Left lung (tissue), 10 donors: ENCODE results near the gene C17orf67. TPM values are rescaled to one million over a fixed set of nuclear protein-coding genes. Genes with fewer than 3 reads are reported as not detected.

Experiments
- ATAC-seq: fragments of 200-7000 bp; cut with Tn5 transposase; one replicate; pipeline ENCODE4 v1.9.1; 2020; ENCODE audit warnings: moderate library complexity
- DNase-seq, 4 donors: peaks; one replicate each; pipeline ENCODE4 v3.0.0-alpha.2; 2013 to 2020
- H3K27ac ChIP-seq, 2 donors: fragments of 200-600 bp; sonication (generic) in 1 of 2; one replicate each; pipeline versions ENCODE4 v1.5.0 to v1.8.0; 2020 to 2021
- H3K27me3 ChIP-seq, 2 donors: fragments of 200-600 bp; sonication (generic) in 1 of 2; one replicate each; pipeline versions ENCODE4 v1.5.0 to v1.8.0; 2020 to 2021
- H3K36me3 ChIP-seq, 2 donors: fragments of 200-600 bp; sonication (generic) in 1 of 2; one replicate each; pipeline versions ENCODE4 v1.5.0 to v1.8.0; 2020 to 2021
- H3K4me1 ChIP-seq, 2 donors: fragments of 200-600 bp; one replicate each; pipeline ENCODE4 v1.8.0; 2021
- H3K4me3 ChIP-seq, 2 donors: fragments of 200-600 bp; sonication (generic) in 1 of 2; one replicate each; pipeline versions ENCODE4 v1.5.0 to v1.8.0; 2020 to 2021; ENCODE audit warnings: mild to moderate bottlenecking in 1 of 2
- H3K9me3 ChIP-seq, 2 donors: fragments of 200-600 bp; sonication (generic) in 1 of 2; one replicate each; pipeline versions ENCODE4 v1.5.0 to v1.8.0; 2020 to 2021
- intact Hi-C, 2 donors: fragments of 100-400 bp; cut with DNase I; formaldehyde crosslinking; loops; one replicate each; pipeline versions ENCODE4 v1.11.2 to v1.14.2; 2022
- polyA plus RNA-seq, 6 donors: library from polyadenylated mRNA; unstranded; fragments of 120-200 nt; gene quantifications; one replicate each; pipeline ENCODE4 v1.2.1, GENCODE V29; 2013; ENCODE audit not compliant: insufficient read length in 6 of 6
- total RNA-seq, 2 donors: library from RNA; stranded (reverse); fragmentation: NEBNext Ultra II Directional; extraction: Animal tissue kit (Norgen Biotek cat#: 25700); gene quantifications; one replicate each; pipeline ENCODE4 v1.2.1, GENCODE V29; 2021
- TF ChIP-seq, protein P1 (sequence below), 2 donors: fragments of 200-600 bp; sonication (generic) in 1 of 2; IDR thresholded peaks; one replicate each; pipeline versions ENCODE4 v1.5.0 to v1.8.0; 2021; ENCODE audit warnings: antibody characterized with exemption in 2 of 2
- donor health status: DM: no; HTN: yes; CAD: no.
- donor health status: DM: no; HTN: no; CAD: no.

The C17orf67 gene
- total and polyA plus RNA-seq, 8 donors = 1.6 to 5.0 (median 3.5) TPM

DNA sequence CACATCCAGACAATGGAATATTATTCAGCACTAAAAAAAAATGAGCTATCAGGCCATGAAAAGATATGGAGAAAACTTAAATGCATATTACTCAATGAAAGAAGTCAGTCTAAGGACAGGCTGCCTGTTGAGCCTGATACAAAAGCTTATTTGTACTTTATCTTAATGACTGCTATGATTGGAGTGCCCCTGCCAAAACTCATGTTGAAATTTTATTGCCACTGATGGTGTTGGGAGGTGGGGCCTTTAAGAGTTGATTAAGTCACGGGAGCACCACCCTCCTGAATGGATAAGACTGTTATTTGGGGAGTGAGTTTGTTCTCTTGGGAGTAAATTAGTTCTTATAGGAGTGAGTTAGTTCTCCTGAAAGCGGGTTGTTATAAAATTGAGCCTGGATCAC lies 9.9 kb downstream of the C17orf67 start:
- TF ChIP-seq, protein P1, sequence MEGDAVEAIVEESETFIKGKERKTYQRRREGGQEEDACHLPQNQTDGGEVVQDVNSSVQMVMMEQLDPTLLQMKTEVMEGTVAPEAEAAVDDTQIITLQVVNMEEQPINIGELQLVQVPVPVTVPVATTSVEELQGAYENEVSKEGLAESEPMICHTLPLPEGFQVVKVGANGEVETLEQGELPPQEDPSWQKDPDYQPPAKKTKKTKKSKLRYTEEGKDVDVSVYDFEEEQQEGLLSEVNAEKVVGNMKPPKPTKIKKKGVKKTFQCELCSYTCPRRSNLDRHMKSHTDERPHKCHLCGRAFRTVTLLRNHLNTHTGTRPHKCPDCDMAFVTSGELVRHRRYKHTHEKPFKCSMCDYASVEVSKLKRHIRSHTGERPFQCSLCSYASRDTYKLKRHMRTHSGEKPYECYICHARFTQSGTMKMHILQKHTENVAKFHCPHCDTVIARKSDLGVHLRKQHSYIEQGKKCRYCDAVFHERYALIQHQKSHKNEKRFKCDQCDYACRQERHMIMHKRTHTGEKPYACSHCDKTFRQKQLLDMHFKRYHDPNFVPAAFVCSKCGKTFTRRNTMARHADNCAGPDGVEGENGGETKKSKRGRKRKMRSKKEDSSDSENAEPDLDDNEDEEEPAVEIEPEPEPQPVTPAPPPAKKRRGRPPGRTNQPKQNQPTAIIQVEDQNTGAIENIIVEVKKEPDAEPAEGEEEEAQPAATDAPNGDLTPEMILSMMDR (IDR thresholded peaks at IDR 0.05) = no peak

DNA sequence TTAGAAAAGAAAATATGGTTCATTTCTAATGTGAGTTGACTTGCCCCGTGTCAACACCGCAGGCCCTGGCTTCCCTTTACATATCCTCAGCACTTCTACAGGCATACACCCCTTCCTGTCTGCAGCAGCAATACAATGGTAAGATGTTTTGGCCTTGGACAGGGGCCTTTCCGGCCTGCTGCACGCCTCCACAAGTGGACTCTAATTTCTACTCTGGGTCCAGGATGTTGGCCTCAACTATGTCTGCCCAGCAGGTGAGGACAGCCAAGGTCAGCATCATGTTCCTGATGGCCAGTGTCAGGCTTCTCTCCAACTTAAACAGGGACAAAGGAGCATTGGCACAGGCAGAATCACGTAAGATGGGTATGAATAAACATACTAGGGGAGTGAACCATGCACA lies 11.0 kb downstream of the C17orf67 start:
- no peak for ATAC-seq
- no peak overlapping the region for H3K27ac ChIP-seq
- intact Hi-C loops = loop anchor here in 1 of 2 donors (10.0 kb wide), 1 partner anchor 112 kb away; no protein-coding TSS in a partner anchor

More for the DNA sequence above, 9.9 kb downstream of the C17orf67 start:
- H3K4me3 ChIP-seq = no peak overlapping the region
- intact Hi-C loops = loop anchor here in 1 of 2 donors (10.0 kb wide), 1 partner anchor 111 kb away; no protein-coding TSS in a partner anchor
- no peaks in the 10 kb centered on the region for H3K9me3 ChIP-seq
- peaks cover 0 to 8% of the 10 kb centered on the region in 2 donors for H3K4me1 ChIP-seq
- H3K27ac ChIP-seq = no peak overlapping the region
- H3K36me3 ChIP-seq = no peaks in the 10 kb centered on the region
- no peaks in the 10 kb centered on the region for H3K27me3 ChIP-seq
- DNase-seq (no peak), ATAC-seq (no peak)

DNA sequence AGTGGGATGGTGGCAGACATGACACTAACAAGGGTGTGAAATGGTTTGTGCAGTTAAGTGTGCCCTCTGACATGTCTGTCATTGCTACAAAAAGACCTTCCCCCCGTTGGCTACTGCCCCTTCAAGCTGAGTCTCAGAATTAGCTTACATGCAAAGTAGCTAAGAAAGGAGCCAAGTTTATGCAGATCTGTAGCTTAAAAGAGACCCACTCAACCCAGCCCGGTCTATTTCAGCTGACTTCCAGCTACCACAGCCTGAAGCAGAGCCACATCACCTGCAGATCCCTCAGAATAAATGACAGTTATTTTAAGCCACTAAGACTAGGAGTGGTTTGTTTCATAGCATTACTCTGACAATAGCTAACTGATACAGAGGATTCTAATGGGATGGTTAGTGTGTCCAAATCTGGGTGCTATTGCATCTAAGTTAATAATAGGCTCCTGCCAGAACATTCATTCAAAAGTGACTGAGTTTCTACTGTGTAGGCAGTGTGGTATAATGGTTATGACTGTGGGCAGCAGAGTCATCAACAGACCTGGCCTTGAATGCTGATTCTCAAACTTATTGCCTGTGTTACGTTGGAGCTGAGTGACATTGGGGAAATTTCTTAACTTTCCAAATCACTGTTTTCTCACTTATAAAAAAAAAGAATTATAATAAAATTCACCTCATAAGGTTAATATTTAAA lies 11.7 kb downstream of the C17orf67 start:
- no peak for DNase-seq
- Histone ChIP-seq H3K9me3 (no peaks in the 10 kb centered on the region), H3K27ac (no peak overlapping the region), H3K27me3 (no peaks in the 10 kb centered on the region), H3K36me3 (no peaks in the 10 kb centered on the region), H3K4me1 (peaks cover 0 to 8% of the 10 kb centered on the region in 2 donors), H3K4me3 (no peak overlapping the region)
- intact Hi-C loops = loop anchor here in 1 of 2 donors (10.0 kb wide), 1 partner anchor 113 kb away; no protein-coding TSS in a partner anchor
- no peak for ATAC-seq
- TF ChIP-seq, protein P1 (IDR thresholded peaks at IDR 0.05) = no peak

More for the DNA sequence above, 11.0 kb downstream of the C17orf67 start:
- no peak for DNase-seq
- Histone ChIP-seq H3K4me1 (peaks cover 0 to 8% of the 10 kb centered on the region in 2 donors), H3K4me3 (no peak overlapping the region), H3K9me3 (no peaks in the 10 kb centered on the region), H3K27me3 (no peaks in the 10 kb centered on the region), H3K36me3 (no peaks in the 10 kb centered on the region)
- TF ChIP-seq, protein P1 (IDR thresholded peaks at IDR 0.05) = no peak

DNA sequence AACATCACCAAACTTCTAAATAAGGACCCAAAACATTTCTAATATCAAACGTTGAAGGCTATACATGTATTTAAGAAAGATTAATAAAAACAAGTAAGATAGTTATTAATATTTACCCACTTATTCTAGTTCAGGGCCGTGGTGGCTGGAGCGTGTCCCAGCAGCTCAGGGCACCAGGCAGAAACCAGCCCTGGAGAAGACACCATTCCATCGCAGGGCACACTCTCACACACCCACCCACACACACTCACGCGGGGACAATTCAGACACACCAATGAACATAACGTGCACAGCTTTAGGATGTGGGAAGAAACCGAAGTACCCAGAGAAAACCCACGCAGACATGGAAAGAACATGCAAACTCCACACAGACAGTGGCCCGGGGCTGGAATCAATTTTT lies 13.5 kb downstream of the C17orf67 start:
- intact Hi-C loops = loop anchor here in 1 of 2 donors (10.0 kb wide), 1 partner anchor 115 kb away; no protein-coding TSS in a partner anchor
- Histone ChIP-seq H3K4me1 (peaks cover 0 to 8% of the 10 kb centered on the region in 2 donors), H3K36me3 (no peaks in the 10 kb centered on the region), H3K4me3 (no peak overlapping the region), H3K27me3 (no peaks in the 10 kb centered on the region), H3K27ac (no peak overlapping the region), H3K9me3 (no peaks in the 10 kb centered on the region)
- ATAC-seq (no peak), DNase-seq (no peak)
- TF ChIP-seq, protein P1 (IDR thresholded peaks at IDR 0.05) = no peak

DNA sequence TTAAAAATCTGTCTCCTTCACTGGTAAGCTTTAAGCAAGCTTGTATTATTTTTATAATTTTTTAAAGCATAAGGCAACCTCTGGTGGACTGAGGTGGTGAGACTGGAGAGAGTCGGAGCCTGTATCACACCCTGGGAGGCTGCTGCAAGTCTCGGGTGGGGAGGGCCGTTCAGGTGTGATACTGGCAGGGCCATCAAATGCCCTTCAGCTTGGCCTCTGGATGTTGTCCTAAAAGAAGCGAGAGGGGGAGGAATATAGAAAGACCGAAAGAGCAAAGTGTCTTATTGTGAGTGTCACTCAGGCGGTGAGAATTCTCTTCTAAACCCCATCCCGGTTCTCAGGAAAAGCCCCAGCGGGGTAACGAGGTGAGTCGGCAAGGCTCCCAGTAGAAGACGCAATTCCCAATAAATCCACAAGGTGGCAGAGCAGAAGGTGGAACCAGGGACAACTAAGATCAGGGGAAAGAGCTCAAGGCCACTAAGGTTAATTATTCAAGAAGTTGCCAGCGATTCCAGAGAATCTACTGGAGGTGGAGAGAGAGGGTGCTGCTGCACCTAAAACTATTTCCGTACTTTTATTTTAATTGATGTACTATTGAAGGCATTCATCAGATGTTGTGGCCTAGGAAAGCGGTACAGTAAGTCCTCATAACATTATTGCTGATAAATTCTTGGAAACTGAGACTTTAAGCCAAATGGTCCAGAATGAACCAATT lies 14.1 kb downstream of the C17orf67 start:
- TF ChIP-seq, protein P1 (IDR thresholded peaks at IDR 0.05) = peak; percentile 94
- H3K4me3 ChIP-seq = no peak overlapping the region
- peak in 3 of 4 donors; percentile 47 to 77 (median 62) for DNase-seq

More for the DNA sequence above, 14.1 kb downstream of the C17orf67 start:
- intact Hi-C loops = loop anchor here in 1 of 2 donors (10.0 kb wide), 2 partner anchors 115 to 135 kb away; no protein-coding TSS in a partner anchor
- no peaks in the 10 kb centered on the region for H3K36me3 ChIP-seq
- H3K27me3 ChIP-seq = no peaks in the 10 kb centered on the region
- no peaks in the 10 kb centered on the region for H3K9me3 ChIP-seq
- ATAC-seq = peak; percentile 98
- no peak overlapping the region for H3K27ac ChIP-seq
- H3K4me1 ChIP-seq = peaks cover 0 to 8% of the 10 kb centered on the region in 2 donors
